Sigmoid colon (tissue), 7 donors: ENCODE results near the gene IDH2. TPM values are rescaled to one million over a fixed set of nuclear protein-coding genes. Genes with fewer than 3 reads are reported as not detected.
A peak's percentile ranks its signal among the peaks of the same experiment; 100 is the strongest.

Experiments used
- DNase-seq: peaks from one replicate; pipeline ENCODE4 v3.0.0-alpha.2; 2019
- H3K27ac ChIP-seq, 4 donors: fragments of 200-600 bp; sonication (generic); one replicate each; pipeline ENCODE4 v1.5.1; 2016 to 2019; ENCODE audit warnings: mild to moderate bottlenecking in 1 of 4
- H3K27me3 ChIP-seq, 3 donors: fragments of 200-600 bp; sonication (generic); one replicate each; pipeline ENCODE4 v1.5.1; 2019; ENCODE audit warnings: mild to moderate bottlenecking in 1 of 3
- H3K36me3 ChIP-seq, 4 donors: fragments of 200-600 bp; sonication (generic); one replicate each; pipeline ENCODE4 v1.5.1; 2016 to 2019
- H3K4me1 ChIP-seq, 4 donors: fragments of 200-600 bp; sonication (generic); one replicate each; pipeline ENCODE4 v1.5.1; 2017 to 2019
- H3K4me3 ChIP-seq, 4 donors: fragments of 200-600 bp; sonication (generic); one replicate each; pipeline ENCODE4 v1.5.1; 2017 to 2019; ENCODE audit warnings: mild to moderate bottlenecking in 2 of 4, moderate library complexity in 1 of 4
- H3K9me3 ChIP-seq, 4 donors: fragments of 200-600 bp in 3 of 4; sonication (generic) in 3 of 4; one replicate each; pipeline versions ENCODE4 v1.5.1 to v1.6.1; 2013 to 2019
- EP300 ChIP-seq, 4 donors: sonication (generic); formaldehyde crosslinking; IDR thresholded peaks; one replicate each; pipeline ENCODE4 v1.6.1; 2017; ENCODE audit warnings: antibody characterized with exemption in 4 of 4
- POLR2A ChIP-seq, 2 donors: fragments of 450-650 bp; IDR thresholded peaks; one replicate each; pipeline ENCODE4 v1.6.1; 2016; ENCODE audit warnings: antibody characterized with exemption in 2 of 2, mild to moderate bottlenecking in 2 of 2, moderate library complexity in 2 of 2
- POLR2AphosphoS5 ChIP-seq, 4 donors: sonication (generic); formaldehyde crosslinking; IDR thresholded peaks; one replicate each; pipeline ENCODE4 v1.6.1; 2017; ENCODE audit warnings: antibody characterized with exemption in 4 of 4
- WGBS, 2 donors: extraction: QIAGEN DNeasy Blood & Tissue Kit; methylation state at CpG; one replicate each; pipeline ENCODE4 v1.1.7; 2013; 5-methylcytosine and 5-hydroxymethylcytosine counted together
- intact Hi-C: fragments of 100-400 bp; cut with DNase I; formaldehyde crosslinking; loops from one replicate; pipeline ENCODE4 v1.15.1; 2023
- polyA plus RNA-seq, 3 donors: library from polyadenylated mRNA; stranded (reverse); fragments of 200-250 nt; gene quantifications; one replicate each; pipeline ENCODE4 v1.2.3, GENCODE V29; 2013
- total RNA-seq, 4 donors: library from RNA; depleted of rRNA; stranded (reverse); fragments of >200 nt; gene quantifications; one replicate each; pipeline ENCODE4 v1.1.0, GENCODE V29; 2016
- TF ChIP-seq, protein P1 (sequence below), 4 experiments: fragments of 450-650 bp in 3 of 4; fragments of 200-600 bp in 1 of 4; IDR thresholded peaks; one replicate each; pipeline ENCODE4 v1.5.1; 2016 to 2019; ENCODE audit warnings: antibody characterized with exemption in 4 of 4, mild to moderate bottlenecking in 3 of 4, moderate library complexity in 2 of 4
- donor health status: healthy with polysubstance abuse.
- donor health status: Bipolar disorder and iron deficiency.
- donor health status: healthy.

The IDH2 gene
- total and polyA plus RNA-seq, 7 donors = 43.8 to 210 (median 111) TPM

GRCh38 chr15:90086868-90087268, 15.4 kb downstream of the IDH2 start:
- Histone ChIP-seq H3K4me1 (peaks cover 0 to 55% (median 45%) of the 10 kb centered on the region in 4 donors), H3K4me3 (no peak overlapping the region), H3K27me3 (no peaks in the 10 kb centered on the region), H3K27ac (peak overlapping the region; percentile 4 to 72 (median 48)), H3K9me3 (no peaks in the 10 kb centered on the region), H3K36me3 (peaks cover 25 to 78% (median 47%) of the 10 kb centered on the region in 4 donors)
- no peak for TF ChIP-seq EP300 (IDR thresholded peaks at IDR 0.05)
- TF ChIP-seq POLR2A (IDR thresholded peaks at IDR 0.05) = no peak
- TF ChIP-seq, protein P1, sequence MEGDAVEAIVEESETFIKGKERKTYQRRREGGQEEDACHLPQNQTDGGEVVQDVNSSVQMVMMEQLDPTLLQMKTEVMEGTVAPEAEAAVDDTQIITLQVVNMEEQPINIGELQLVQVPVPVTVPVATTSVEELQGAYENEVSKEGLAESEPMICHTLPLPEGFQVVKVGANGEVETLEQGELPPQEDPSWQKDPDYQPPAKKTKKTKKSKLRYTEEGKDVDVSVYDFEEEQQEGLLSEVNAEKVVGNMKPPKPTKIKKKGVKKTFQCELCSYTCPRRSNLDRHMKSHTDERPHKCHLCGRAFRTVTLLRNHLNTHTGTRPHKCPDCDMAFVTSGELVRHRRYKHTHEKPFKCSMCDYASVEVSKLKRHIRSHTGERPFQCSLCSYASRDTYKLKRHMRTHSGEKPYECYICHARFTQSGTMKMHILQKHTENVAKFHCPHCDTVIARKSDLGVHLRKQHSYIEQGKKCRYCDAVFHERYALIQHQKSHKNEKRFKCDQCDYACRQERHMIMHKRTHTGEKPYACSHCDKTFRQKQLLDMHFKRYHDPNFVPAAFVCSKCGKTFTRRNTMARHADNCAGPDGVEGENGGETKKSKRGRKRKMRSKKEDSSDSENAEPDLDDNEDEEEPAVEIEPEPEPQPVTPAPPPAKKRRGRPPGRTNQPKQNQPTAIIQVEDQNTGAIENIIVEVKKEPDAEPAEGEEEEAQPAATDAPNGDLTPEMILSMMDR (IDR thresholded peaks at IDR 0.05) = peak in 2 of 4 experiments; percentile 31 to 51
- TF ChIP-seq POLR2AphosphoS5 (IDR thresholded peaks at IDR 0.05) = no peak
- intact Hi-C loops = no loop called here
- WGBS, 2 donors = 93 to 94% methylated on average over 7 of the region's 7 CpGs
- DNase-seq = no peak

DNA sequence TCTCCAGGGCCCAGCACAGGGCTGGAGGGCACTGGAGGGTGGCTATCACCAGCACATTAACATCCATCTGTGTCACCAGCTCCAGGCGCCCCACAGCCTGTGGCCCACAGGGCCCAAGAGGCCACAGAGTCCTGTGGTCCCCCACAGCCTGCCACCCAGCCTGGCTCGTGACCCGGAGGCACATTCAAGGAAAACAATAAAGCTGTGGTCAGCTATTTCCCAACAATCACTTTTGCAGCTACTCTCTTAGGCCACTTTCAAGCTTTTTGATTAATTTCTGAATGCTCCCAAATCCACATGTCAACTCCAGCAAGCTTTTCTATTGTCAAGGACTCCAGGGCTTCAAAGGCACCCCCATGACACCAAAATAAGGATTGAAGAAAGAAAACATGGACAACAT, 16.7 kb downstream of the IDH2 start:
- H3K4me1 ChIP-seq = peaks cover 0 to 51% (median 41%) of the 10 kb centered on the region in 4 donors
- 89 to 90% methylated on average over 3 of the region's 3 CpGs for WGBS, 2 donors
- peaks cover 21 to 76% (median 48%) of the 10 kb centered on the region in 4 donors for H3K36me3 ChIP-seq
- H3K9me3 ChIP-seq = no peaks in the 10 kb centered on the region
- H3K27me3 ChIP-seq = no peaks in the 10 kb centered on the region
- no peak overlapping the region for H3K4me3 ChIP-seq
- intact Hi-C loops = no loop called here
- no peak for DNase-seq
- TF ChIP-seq POLR2AphosphoS5 (IDR thresholded peaks at IDR 0.05) = no peak
- no peak for TF ChIP-seq EP300 (IDR thresholded peaks at IDR 0.05)
- no peak for TF ChIP-seq POLR2A (IDR thresholded peaks at IDR 0.05)
- TF ChIP-seq, protein P1 (IDR thresholded peaks at IDR 0.05) = no peak
- H3K27ac ChIP-seq = peak overlapping the region in 3 of 4 donors; percentile 46 to 72 (median 51)

DNA sequence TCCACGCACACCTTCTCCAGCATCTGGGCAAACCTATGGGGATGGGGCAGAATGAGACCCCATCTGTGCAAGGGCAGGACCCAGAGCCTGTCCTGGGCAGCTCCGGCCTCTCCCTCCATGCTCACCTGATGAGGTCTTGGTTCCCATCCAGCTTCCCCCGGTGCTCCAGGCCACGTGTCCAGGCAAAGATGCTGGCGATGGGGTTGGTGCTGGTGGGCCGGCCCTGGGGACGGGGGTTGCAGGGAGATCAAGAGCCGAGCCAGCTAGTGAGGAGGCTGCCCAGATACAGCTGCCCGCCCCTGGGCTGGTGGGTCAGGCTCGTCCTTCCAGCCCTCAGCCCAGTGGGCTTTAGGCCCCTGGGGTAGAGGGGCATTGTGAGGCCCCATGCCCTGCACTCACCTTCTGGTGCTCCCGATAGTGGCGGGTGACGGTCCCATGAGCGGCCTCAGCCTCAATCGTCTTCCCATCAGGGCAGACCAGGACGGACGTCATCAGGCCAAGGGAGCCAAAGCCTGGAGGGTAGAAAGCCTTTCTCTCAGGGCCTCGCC, 17.3 kb downstream of the IDH2 start:
- WGBS, 2 donors = 92 to 93% methylated on average over 18 of the region's 18 CpGs
- H3K27ac ChIP-seq = peak overlapping the region in 3 of 4 donors; percentile 46 to 72 (median 51)
- no peak overlapping the region for H3K4me3 ChIP-seq
- H3K27me3 ChIP-seq = no peaks in the 10 kb centered on the region
- DNase-seq = no peak
- H3K9me3 ChIP-seq = no peaks in the 10 kb centered on the region
- peaks cover 16 to 76% (median 49%) of the 10 kb centered on the region in 4 donors for H3K36me3 ChIP-seq
- peaks cover 0 to 51% (median 41%) of the 10 kb centered on the region in 4 donors for H3K4me1 ChIP-seq
- TF ChIP-seq POLR2AphosphoS5 (IDR thresholded peaks at IDR 0.05) (no peak), POLR2A (IDR thresholded peaks at IDR 0.05) (no peak), EP300 (IDR thresholded peaks at IDR 0.05) (no peak)
- TF ChIP-seq, protein P1 (IDR thresholded peaks at IDR 0.05) = no peak
- intact Hi-C loops = no loop called here

GRCh38 chr15:90083954-90084607, 18.2 kb downstream of the IDH2 start:
- Histone ChIP-seq H3K36me3 (peaks cover 16 to 76% (median 50%) of the 10 kb centered on the region in 4 donors), H3K4me1 (peaks cover 0 to 51% (median 41%) of the 10 kb centered on the region in 4 donors), H3K27me3 (no peaks in the 10 kb centered on the region), H3K4me3 (no peak overlapping the region), H3K27ac (peak overlapping the region in 3 of 4 donors; percentile 46 to 72 (median 51)), H3K9me3 (no peaks in the 10 kb centered on the region)
- no peak for DNase-seq
- 83 to 85% methylated on average over 14 of the region's 14 CpGs for WGBS, 2 donors
- intact Hi-C loops = no loop called here
- TF ChIP-seq POLR2AphosphoS5 (IDR thresholded peaks at IDR 0.05) = no peak

DNA sequence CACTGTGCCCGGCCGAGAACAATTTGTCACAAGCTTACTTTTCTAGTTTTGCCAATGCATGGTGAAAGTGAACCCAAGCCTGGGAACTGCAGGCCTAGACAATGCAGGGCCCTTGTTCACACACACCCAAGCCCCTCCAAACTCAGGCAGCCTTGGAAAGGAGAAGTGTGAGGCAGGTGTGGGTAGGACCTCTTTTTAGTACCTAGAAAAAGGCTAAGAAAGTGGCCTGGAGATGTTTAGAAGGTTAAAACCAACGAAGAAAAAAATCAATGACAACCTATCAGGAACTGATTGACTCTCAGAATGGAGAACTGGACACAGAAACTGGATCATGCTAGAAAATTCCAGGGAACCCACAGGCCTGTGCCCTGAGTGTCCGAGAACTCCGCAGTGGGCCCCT, 18.8 kb downstream of the IDH2 start:
- Histone ChIP-seq H3K36me3 (peaks cover 16 to 77% (median 46%) of the 10 kb centered on the region in 4 donors), H3K4me3 (no peak overlapping the region), H3K27ac (peak overlapping the region in 3 of 4 donors; percentile 46 to 72 (median 51)), H3K4me1 (peaks cover 0 to 51% (median 41%) of the 10 kb centered on the region in 4 donors), H3K9me3 (no peaks in the 10 kb centered on the region), H3K27me3 (no peaks in the 10 kb centered on the region)
- 88 to 93% methylated on average over 5 of the region's 5 CpGs for WGBS, 2 donors
- no peak for TF ChIP-seq POLR2A (IDR thresholded peaks at IDR 0.05)
- no peak for TF ChIP-seq EP300 (IDR thresholded peaks at IDR 0.05)
- TF ChIP-seq POLR2AphosphoS5 (IDR thresholded peaks at IDR 0.05) = no peak
- TF ChIP-seq, protein P1 (IDR thresholded peaks at IDR 0.05) = no peak
- intact Hi-C loops = no loop called here
- DNase-seq = no peak
